Measurements from ENCODE around the gene PLCD1. TPM values are rescaled to one million over a fixed set of nuclear protein-coding genes. Genes with fewer than 3 reads are reported as not detected.
A peak's percentile ranks its signal among the peaks of the same experiment; 100 is the strongest.

Gene PLCD1
- total and polyA plus RNA-seq, 2 of the 13 experiments (the other 11 are each of a cell fraction or from before 2014, with no cell fraction given) = 10.1 to 12.4 TPM

- TF ChIP-seq ZNF609 (CRISPR knock-in tag; IDR thresholded peaks at IDR 0.05; ENCODE audit: borderline replicate concordance) (no peak), ZNF468 (CRISPR knock-in tag; IDR thresholded peaks at IDR 0.05) (no peak), ELF3 (CRISPR knock-in tag; IDR thresholded peaks at IDR 0.05) (peak; percentile 37; the same call in 1 of the 2 replicates), ZNF670 (CRISPR knock-in tag; IDR thresholded peaks at IDR 0.05; ENCODE audit: borderline replicate concordance) (no peak), ZNF414 (CRISPR knock-in tag; IDR thresholded peaks at IDR 0.05) (no peak), NFE2L2 (IDR thresholded peaks at IDR 0.05; ENCODE audit: low read length) (no peak), RCOR2 (CRISPR knock-in tag; IDR thresholded peaks at IDR 0.05) (0 out of 2 replicates have a peak, but pooled peaks have one; percentile 45), BCLAF1 (IDR thresholded peaks at IDR 0.05) (no peak), IKZF4 (CRISPR knock-in tag; IDR thresholded peaks at IDR 0.05; ENCODE audit: borderline replicate concordance, low read depth, not compliant biosample characterization) (no peak), TAF15 (IDR thresholded peaks at IDR 0.05; ENCODE audit: low read depth, low read length, poor library complexity, severe bottlenecking) (no peak), E2F1 (CRISPR knock-in tag; IDR thresholded peaks at IDR 0.05) (no peak), KMT2B (CRISPR knock-in tag; IDR thresholded peaks at IDR 0.05) (no peak), NFE2L1 (CRISPR knock-in tag; IDR thresholded peaks at IDR 0.05; ENCODE audit: borderline replicate concordance) (no peak), HMG20A (CRISPR knock-in tag; IDR thresholded peaks at IDR 0.05; ENCODE audit: borderline replicate concordance) (no peak), THAP11 (CRISPR knock-in tag; IDR thresholded peaks at IDR 0.05) (no peak), CREM (IDR thresholded peaks at IDR 0.05) (no peak), CREM (CRISPR knock-in tag; IDR thresholded peaks at IDR 0.05) (no peak), SRSF1 (optimal IDR thresholded peaks at IDR 0.05; ENCODE audit: low read depth, low read length) (no peak), ZNF710 (CRISPR knock-in tag; IDR thresholded peaks at IDR 0.05; ENCODE audit: borderline replicate concordance) (no peak), ZFP36L2 (CRISPR knock-in tag; IDR thresholded peaks at IDR 0.05) (no peak)
Measured at GRCh38 chr3:38003371-38003816, 26.0 kb downstream of the PLCD1 start (continued).

Data from HepG2 (cell line).